BLaER1 (cell line): Measurements from ENCODE around the gene MAP2K7.

ENCODE experiments used
- H3K27ac ChIP-seq: shearing (Covaris generic); formaldehyde crosslinking; 2 replicates; pipeline ENCODE4 v1.8.1; 2022
- H3K27me3 ChIP-seq: shearing (Covaris generic); formaldehyde crosslinking; 2 replicates; pipeline ENCODE4 v1.8.1; 2022
- H3K36me3 ChIP-seq: shearing (Covaris generic); formaldehyde crosslinking; 2 replicates; pipeline ENCODE4 v1.8.1; 2022
- H3K4me1 ChIP-seq: shearing (Covaris generic); formaldehyde crosslinking; 2 replicates; pipeline ENCODE4 v1.8.1; 2022
- H3K4me2 ChIP-seq: shearing (Covaris generic); formaldehyde crosslinking; 2 replicates; pipeline ENCODE4 v1.8.1; 2022
- H3K4me3 ChIP-seq: shearing (Covaris generic); formaldehyde crosslinking; 2 replicates; pipeline ENCODE4 v1.8.1; 2022
- H3K9ac ChIP-seq: shearing (Covaris generic); formaldehyde crosslinking; 2 replicates; pipeline ENCODE4 v1.8.1; 2022
- H3K9me3 ChIP-seq: shearing (Covaris generic); formaldehyde crosslinking; 2 replicates; pipeline ENCODE4 v1.8.1; 2022
- H4K20me1 ChIP-seq: shearing (Covaris generic); formaldehyde crosslinking; 2 replicates; pipeline ENCODE4 v1.8.1; 2022
- Cebpa-rat ChIP-seq: shearing (Covaris generic); IDR thresholded peaks from 2 replicates; pipeline ENCODE4 v1.8.1; 2022

The MAP2K7 gene

DNA sequence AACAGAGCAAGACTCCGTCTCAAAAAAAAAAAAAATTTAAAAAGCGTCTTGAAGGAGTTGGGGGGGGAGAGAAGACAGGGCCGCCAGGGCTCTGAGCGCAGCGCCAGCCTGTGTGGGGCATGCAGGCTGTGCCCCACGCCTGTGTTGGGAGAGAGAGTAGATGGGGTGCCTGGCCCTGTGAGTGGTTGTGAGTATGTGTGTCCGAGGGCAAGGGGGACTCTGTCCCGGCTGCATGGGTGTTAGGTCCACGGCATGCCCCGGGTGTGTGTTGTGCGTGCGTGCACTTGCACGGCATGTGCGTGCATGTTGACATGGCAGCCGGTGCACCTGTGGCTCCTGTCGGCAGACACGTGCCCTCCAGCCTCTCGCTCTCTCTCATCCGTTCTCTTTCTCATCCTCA lies 3.4 kb downstream of the MAP2K7 start:
- H3K36me3 ChIP-seq = peaks cover 50% of the 10 kb centered on the region

GRCh38 chr19:7907544-7907943 lies 3.9 kb downstream of the MAP2K7 start:
- TF ChIP-seq Cebpa-rat = no peak
- Histone ChIP-seq H3K27ac (peak overlapping the region; percentile 67), H4K20me1 (peaks cover 85% of the 10 kb centered on the region), H3K4me3 (peak overlapping the region; percentile 31; the same call in 1 of the 2 replicates), H3K4me1 (peaks cover 88% of the 10 kb centered on the region), H3K36me3 (peaks cover 52% of the 10 kb centered on the region), H3K9me3 (no peaks in the 10 kb centered on the region), H3K27me3 (no peaks in the 10 kb centered on the region), H3K9ac (peak overlapping the region; percentile 60; the same call in 1 of the 2 replicates), H3K4me2 (peak overlapping the region; percentile 98)

More for the DNA sequence above, 3.4 kb downstream of the MAP2K7 start:
- H3K4me3 ChIP-seq = peak overlapping the region; percentile 31; the same call in 1 of the 2 replicates
- H3K27ac ChIP-seq = peak overlapping the region; percentile 67
- peak overlapping the region; percentile 60; the same call in 1 of the 2 replicates for H3K9ac ChIP-seq
- no peaks in the 10 kb centered on the region for H3K27me3 ChIP-seq
- no peak for TF ChIP-seq Cebpa-rat
- no peaks in the 10 kb centered on the region for H3K9me3 ChIP-seq
- peaks cover 89% of the 10 kb centered on the region for H3K4me1 ChIP-seq
- peak overlapping the region; percentile 98 for H3K4me2 ChIP-seq
- peaks cover 81% of the 10 kb centered on the region for H4K20me1 ChIP-seq

- no peak for TF ChIP-seq Cebpa-rat
- H4K20me1 ChIP-seq = peaks cover 91% of the 10 kb centered on the region
- H3K27me3 ChIP-seq = peaks cover 2% of the 10 kb centered on the region
- no peak overlapping the region for H3K4me3 ChIP-seq
- H3K4me1 ChIP-seq = peaks cover 88% of the 10 kb centered on the region
- H3K9me3 ChIP-seq = no peaks in the 10 kb centered on the region
- H3K36me3 ChIP-seq = peaks cover 52% of the 10 kb centered on the region
- H3K27ac ChIP-seq = peak overlapping the region; percentile 46
- H3K4me2 ChIP-seq = peak overlapping the region; percentile 98
- H3K9ac ChIP-seq = peak overlapping the region; percentile 60; the same call in 1 of the 2 replicates
These were observed 4.5 kb downstream of the MAP2K7 start for GRCh38 chr19:7908078-7908699.

DNA sequence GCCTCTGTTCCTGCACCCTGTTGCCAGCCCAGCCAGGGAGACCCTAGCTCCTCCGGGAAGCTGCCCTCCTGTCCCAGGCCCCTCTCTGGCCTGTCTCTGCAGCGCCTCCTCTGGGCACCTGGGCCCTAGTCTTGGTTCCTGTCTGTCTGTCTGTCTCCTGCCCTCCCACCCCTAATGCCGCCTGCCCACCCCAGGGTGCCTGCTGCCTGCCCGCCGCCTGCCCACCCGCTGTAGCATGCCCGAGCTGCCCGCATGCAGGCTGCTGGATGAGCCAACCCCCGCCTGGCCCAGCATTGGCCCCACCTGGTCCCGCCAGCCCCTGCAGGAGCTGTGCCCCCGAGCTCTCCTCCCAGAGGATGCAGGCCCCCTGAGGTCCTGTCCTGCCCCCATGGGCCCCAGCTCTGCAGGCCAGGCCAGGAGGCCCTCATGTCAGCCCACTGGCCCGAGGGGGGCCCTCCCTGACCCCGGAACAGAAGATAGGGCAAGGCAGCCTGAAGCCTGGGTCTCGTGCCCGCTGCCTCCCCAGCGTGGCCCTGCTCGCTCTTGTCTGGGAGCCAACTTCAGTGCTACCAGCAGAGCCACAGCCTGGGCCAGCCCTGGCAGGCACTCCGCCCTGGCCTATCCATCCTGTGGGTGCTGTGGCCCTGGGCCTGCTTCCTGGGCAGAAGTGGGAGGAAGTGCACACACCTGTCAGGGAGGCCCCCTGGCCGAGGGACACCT lies 5.2 kb downstream of the MAP2K7 start:
- peak overlapping the region; percentile 60; the same call in 1 of the 2 replicates for H3K9ac ChIP-seq
- peaks cover 52% of the 10 kb centered on the region for H3K36me3 ChIP-seq
- no peak for TF ChIP-seq Cebpa-rat
- H3K9me3 ChIP-seq = no peaks in the 10 kb centered on the region
- H3K27ac ChIP-seq = peak overlapping the region; percentile 35; the same call in 1 of the 2 replicates
- peak overlapping the region; percentile 98 for H3K4me2 ChIP-seq
- H3K4me3 ChIP-seq = no peak overlapping the region
- peaks cover 92% of the 10 kb centered on the region for H3K4me1 ChIP-seq
- peaks cover 98% of the 10 kb centered on the region for H4K20me1 ChIP-seq
- peaks cover 9% of the 10 kb centered on the region for H3K27me3 ChIP-seq

DNA sequence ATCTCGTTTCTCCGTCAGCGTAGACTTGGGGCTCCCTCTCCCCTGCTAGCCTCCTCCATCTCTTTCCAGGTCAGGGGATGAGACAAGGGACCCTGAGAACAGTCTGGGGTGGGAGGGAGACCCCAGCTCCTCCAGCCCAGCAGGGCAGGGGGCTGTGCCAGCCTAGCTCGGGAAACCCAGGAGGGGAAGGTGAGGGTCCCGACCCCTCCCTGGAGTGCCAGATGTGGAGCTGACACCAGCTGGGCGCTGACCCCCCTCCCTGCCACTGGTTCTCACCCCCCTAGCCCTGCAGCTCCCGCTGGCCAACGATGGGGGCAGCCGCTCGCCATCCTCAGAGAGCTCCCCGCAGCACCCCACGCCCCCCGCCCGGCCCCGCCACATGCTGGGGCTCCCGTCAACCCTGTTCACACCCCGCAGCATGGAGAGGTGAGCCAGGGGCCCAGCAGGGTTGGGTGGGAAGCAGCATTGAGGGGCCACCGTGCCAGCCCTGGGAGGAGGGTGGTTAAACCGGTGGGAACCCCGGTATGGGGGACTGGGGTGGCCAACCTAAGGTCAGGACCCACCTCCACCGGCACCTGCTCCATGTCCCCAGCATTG lies 5.9 kb downstream of the MAP2K7 start:
- H4K20me1 ChIP-seq = peaks cover 99% of the 10 kb centered on the region
- no peak overlapping the region for H3K4me3 ChIP-seq
- peak overlapping the region; percentile 35; the same call in 1 of the 2 replicates for H3K27ac ChIP-seq
- peaks cover 15% of the 10 kb centered on the region for H3K27me3 ChIP-seq
- peaks cover 53% of the 10 kb centered on the region for H3K36me3 ChIP-seq
- peaks cover 89% of the 10 kb centered on the region for H3K4me1 ChIP-seq
- no peak overlapping the region for H3K9ac ChIP-seq
- no peaks in the 10 kb centered on the region for H3K9me3 ChIP-seq
- H3K4me2 ChIP-seq = peak overlapping the region; percentile 98
- TF ChIP-seq Cebpa-rat = no peak

DNA sequence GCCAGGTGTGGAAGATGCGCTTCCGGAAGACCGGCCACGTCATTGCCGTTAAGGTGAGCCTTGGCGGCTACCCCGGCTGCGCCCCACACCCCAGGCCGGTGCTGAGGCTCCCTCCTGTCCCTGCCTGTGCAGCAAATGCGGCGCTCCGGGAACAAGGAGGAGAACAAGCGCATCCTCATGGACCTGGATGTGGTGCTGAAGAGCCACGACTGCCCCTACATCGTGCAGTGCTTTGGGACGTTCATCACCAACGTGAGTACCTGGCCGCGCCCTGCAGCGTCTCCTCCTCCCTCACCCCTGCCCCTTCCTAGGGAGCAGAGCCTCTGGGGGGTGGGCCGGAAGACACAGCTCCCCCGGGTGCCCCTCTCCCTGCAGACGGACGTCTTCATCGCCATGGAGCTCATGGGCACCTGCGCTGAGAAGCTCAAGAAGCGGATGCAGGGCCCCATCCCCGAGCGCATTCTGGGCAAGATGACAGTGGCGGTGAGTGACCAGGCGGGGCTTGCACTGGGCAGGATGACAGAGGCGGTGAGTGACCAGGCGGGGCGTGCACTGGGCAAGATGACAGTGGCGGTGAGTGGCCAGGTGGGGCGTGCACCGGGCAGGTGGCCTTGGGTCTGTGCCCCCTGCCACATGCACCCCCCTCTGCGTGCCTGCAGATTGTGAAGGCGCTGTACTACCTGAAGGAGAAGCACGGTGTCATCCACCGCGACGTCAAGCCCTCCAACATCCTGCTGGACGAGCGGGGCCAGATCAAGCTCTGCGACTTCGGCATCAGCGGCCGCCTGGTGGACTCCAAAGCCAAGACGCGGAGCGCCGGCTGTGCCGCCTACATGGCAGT lies 6.9 kb downstream of the MAP2K7 start:
- no peak for TF ChIP-seq Cebpa-rat
- Histone ChIP-seq H3K27ac (no peak overlapping the region), H3K9ac (no peak overlapping the region), H3K4me2 (peak overlapping the region; percentile 98), H4K20me1 (peaks cover 99% of the 10 kb centered on the region), H3K4me1 (peaks cover 83% of the 10 kb centered on the region), H3K9me3 (no peaks in the 10 kb centered on the region), H3K36me3 (peaks cover 56% of the 10 kb centered on the region), H3K27me3 (peaks cover 25% of the 10 kb centered on the region), H3K4me3 (no peak overlapping the region)

- no peaks in the 10 kb centered on the region for H3K9me3 ChIP-seq
- no peak overlapping the region for H3K9ac ChIP-seq
- H3K36me3 ChIP-seq = peaks cover 45% of the 10 kb centered on the region
- H3K4me1 ChIP-seq = peaks cover 83% of the 10 kb centered on the region
- no peak overlapping the region for H3K27ac ChIP-seq
- peaks cover 99% of the 10 kb centered on the region for H4K20me1 ChIP-seq
- no peak for TF ChIP-seq Cebpa-rat
- H3K27me3 ChIP-seq = peaks cover 36% of the 10 kb centered on the region
- peak overlapping the region; percentile 98 for H3K4me2 ChIP-seq
- peak overlapping the region; percentile 31 for H3K4me3 ChIP-seq
These were observed 7.9 kb downstream of the MAP2K7 start for GRCh38 chr19:7911508-7912143.

DNA sequence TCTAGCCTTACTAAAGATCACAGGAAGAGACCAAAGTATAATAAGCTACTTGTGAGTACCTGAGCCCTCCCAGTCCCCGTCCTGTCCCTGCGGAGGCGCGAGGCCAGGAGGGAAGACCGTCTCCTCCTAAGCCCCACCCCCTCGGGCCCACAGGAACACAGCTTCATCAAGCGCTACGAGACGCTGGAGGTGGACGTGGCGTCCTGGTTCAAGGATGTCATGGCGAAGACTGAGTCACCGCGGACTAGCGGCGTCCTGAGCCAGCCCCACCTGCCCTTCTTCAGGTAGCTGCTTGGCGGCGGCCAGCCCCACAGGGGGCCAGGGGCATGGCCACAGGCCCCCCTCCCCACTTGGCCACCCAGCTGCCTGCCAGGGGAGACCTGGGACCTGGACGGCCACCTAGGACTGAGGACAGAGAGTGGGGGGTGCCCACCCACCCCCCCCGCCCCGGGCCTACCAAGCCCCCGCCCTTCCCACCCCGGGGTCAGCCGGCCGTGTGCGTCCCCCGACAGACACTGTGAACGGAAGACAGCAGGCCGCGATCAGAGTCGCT lies 8.5 kb downstream of the MAP2K7 start:
- peaks cover 99% of the 10 kb centered on the region for H4K20me1 ChIP-seq
- peak overlapping the region; percentile 98 for H3K4me2 ChIP-seq
- no peak overlapping the region for H3K27ac ChIP-seq
- H3K27me3 ChIP-seq = peaks cover 42% of the 10 kb centered on the region
- TF ChIP-seq Cebpa-rat = no peak
- H3K9ac ChIP-seq = no peak overlapping the region
- H3K4me3 ChIP-seq = peak overlapping the region; percentile 41
- peaks cover 83% of the 10 kb centered on the region for H3K4me1 ChIP-seq
- peaks cover 44% of the 10 kb centered on the region for H3K36me3 ChIP-seq
- no peaks in the 10 kb centered on the region for H3K9me3 ChIP-seq
